HG03064 (cell line): ENCODE results near the gene RASSF3.
"Not testable (repeated sequence)": the region's sequence is repeated elsewhere in the genome, so short reads cannot be mapped to it uniquely, and the experiment has no call there.

Source experiments
- ATAC-seq: cut with Tn5 transposase; IDR thresholded peaks from one replicate; pipeline ENCODE4 v1.9.1; 2021; ENCODE audit warnings: low read depth; ENCODE audit not compliant: unreplicated experiment

The RASSF3 gene

DNA sequence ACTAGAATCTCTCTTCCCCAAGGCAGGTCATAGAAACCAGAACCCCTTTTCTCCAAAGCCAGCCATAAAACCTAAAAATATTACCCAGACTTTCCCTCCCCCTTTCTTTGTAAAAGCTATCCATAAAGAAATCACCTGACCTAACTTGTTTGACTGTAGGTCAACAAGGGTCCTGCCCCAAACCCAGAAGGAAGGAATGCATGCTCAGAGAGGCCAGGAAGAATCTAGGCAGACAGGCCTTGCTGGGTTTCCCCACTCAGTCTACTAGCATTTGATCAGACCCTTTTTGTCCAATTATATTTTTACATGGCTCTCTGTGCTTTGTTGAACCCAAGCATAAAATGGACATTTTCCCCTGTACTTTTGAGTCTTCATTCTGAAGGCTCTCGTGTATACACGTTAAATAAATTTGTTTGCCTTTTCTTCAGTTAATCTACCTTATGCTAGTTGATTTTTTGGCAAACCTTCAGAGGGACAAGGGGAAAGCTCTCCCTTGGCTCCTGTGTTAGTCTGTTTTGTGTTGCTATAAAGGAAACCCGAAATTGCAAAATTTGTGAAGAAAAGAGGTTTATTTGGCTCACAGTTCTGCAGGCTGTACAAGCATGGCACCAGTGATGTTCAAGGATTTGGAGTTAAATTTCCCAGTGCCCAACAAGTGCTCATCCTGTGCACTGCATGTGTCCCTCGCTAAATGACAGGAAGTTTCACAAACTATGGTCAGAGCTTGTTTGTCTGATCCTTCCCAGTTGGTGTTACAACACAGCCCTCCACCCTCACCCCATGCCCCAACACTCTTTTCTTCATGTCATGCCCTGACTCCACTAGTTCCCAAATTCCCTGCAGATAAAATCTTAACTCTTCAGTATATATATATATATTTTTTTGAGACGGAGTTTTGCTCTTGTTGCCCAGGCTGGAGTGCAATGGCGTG, 14.2 kb upstream of the RASSF3 start:
- no peak for ATAC-seq

DNA sequence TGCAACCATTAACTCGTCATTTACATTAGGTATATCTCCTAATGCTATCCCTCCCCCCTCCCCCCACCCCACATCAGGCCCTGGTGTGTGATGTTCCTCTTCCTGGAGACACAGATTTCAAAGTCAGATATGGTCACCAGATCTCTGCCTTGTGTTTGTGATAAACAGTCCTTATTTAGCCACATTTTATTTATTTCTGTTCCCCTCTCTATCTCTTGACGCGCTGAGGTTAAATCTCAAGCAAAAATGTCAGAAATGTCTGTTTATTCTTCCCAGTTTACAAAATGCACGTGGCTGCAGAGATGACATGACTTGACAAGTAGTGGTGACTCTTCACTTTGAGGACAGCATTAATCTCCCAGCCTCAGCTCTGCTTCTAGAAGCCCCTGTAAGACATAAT, 11.5 kb upstream of the RASSF3 start:
- no peak for ATAC-seq

DNA sequence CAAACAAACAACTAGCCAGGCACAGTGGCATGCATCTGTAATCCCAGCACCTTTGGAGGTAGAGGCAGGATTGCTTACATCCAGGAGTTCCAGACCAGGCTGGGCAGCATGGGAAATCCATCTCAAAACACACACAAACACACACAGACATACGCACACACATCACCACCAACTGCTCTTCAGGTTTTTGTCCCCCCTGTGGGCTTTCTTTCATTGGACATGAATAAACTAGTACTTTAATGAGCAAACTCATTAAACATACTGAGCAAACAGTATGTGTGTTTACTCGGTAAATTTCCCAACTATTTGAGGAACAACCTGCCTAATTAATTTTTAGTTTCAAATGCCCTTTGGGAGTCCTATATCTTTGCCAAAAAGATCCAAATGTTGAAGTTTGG, 10.1 kb upstream of the RASSF3 start:
- ATAC-seq: no peak

DNA sequence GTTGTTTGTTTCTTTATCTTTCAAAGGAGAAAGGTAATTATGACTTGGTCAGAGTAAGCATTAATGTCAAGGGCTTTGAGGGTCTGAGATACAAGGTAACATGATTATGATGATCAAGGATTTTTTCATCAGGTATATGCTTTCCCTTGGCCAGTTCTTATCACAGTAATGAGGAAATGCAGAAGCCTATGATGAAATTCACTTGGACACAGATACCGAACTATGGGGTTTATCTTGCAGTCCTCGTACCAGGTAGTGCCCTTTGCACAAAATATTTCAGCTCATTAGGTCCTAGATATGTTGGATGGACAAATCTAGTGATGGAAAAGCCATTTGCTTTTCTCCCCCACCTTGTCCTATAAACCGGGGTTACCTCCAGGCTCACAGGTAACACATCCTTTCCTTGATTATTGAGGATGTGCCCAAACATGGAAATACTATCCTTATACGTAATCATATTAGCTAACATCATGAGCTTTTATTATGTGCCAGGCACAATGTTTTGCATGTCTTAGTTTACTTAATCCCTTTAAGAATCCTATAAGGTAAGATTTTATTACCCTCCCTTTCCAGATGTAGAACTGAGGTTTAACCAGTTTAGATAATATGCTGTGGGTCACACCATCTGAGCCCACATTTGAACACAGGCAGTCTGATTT, 7.0 kb upstream of the RASSF3 start:
- ATAC-seq: no peak

DNA sequence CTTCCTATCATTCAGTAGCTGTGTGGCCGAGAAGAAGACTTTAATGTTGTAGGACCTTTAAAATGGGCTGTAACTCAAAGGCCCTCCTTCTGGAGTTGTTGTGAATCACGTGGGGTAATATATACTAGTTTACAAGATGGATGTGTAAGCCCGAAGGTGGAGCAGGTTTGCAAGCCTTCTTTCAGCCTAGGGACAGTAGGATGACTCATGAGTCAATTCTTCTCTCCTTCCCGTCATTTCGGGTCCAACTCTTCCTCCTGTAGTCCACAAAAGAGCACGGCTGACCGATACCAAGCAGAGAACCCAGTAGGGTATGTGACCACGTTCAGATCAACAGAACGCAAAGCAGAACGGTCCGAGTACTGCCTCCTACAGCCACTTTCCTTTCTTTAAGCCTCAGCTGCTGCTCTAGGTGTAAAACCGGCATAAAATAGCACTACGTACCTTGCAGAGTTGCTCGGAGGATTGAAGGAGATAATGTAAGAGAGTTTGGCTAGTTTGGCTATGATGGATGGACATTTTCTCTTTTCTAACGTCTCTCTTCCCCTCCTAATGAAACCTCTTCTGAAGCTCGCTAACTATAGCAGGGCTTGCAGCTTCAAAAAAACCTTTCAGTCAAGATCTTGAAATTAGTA, 1.3 kb upstream of the RASSF3 start:
- ATAC-seq: no peak

DNA sequence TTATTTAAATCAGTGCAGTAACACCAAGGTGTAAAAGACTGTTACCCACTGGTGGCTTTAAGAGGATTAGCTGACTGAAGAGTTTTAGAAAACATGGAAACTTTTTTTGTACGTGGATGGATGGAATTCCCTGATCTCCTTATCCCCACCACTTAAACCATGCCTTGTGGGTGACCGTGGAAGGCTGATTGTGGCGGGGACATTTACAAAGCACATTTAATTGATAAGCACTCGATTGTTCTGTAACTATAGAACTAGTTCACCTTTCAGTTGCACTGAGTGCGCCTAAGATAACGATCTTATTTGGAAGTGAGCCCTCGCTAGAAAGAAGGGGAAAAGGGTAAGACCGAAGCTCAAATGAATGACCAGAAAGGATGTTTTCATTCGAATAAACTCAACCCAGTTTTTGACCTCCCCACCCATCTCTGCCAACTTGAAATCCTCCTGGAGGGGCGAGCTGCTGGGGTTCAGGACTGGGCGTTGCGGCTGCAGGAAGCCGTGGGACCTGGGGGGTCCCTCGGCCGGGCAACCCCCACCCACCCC, 688 bp upstream of the RASSF3 start:
- ATAC-seq: no peak

DNA sequence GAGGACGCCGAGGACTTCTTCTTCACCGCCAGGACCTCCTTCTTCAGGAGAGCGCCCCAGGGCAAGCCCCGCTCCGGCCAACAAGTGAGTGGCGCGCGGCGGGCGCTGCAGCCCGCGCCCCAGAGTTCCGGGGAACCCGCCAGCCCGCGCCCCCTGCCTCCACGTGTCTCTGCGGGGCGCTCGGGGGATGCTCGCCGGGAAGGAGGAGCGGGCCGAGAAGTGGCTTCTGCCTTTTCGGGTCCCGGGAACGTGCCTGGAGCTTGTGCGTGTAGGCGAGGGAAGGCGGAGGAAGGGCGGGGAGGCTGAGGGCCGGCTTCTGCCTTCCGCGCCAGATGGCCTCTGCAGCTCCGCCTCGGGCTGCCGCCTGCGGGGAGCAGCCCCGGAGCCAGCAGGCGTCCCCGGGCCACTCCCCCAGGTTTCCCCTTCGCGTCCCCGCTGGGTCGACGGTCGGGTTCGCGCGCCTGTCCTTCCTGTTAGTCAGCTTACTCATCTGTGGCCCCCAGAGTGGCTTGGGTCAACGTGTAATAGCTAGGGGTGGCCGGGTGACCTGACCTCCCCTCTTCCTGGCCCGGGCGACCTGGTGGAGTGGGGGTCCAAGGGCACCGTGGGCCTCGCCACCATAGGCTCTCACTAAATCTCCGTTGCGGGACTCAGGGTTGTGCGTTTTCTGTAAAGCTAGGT, 505 bp downstream of the RASSF3 start:
- ATAC-seq: peak; percentile 52

DNA sequence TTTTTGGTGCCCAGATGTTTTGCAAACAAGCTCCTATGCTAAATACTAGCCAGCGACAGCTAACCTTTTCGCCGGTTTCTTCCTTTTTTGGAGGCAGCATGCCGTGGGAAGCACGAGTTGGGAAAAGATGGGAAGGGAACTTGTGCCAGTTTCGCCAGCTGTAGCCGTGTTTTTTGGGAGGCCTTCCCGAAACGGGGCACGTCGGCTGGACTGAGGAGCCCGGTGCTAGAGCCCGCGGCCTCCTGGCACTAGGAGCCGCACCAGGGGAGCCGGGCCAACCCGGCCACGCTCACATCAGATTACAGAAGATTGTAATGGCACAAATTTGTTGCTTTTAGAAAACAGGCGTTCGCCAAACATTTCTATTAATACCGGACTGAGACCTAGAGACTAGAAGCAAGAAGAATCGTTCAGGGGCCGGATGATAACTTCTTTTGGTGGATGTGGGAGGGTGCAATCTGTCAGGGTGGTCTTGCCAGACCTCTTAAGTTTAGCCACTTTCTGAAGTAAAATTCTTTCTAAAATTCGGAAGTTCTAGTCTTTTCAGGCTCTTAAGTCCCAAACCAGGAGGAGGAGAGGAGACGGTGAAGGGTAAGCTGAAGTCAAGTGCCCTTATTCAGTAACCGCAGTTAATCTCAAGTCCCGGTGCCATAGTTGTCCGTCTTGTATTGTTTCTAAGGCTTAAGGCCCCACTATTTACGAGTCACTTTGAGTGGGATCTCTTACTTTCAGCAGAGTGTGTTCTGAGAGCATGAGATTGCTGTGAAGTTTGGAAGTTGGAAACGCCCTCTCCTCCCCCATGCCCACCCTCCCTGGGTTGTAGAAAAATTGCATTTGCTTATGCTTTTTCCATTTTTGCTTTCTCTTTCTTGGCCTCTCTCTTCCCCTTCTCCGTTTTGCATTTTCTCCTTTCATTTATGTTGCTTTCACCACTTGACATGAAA, 1.3 kb downstream of the RASSF3 start:
- ATAC-seq: no peak

DNA sequence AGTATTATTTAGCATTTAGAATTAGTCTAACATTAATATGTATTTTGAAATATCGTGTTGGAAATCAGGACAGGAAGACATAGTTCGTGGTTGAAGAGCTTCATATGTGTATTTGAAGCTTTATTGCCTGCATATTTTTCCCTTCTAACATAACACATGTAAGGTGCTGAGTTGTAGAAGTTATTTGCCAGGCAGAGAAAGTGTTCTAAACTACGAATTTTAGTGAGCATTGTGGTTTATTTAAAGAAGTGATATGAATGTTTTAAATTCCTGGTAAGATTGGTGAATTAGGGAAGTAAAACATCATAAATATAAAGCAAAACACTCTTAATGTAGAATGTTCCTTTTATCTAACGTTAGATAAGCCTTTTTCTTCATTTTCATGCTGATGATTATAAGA, 2.5 kb downstream of the RASSF3 start:
- ATAC-seq: no peak

DNA sequence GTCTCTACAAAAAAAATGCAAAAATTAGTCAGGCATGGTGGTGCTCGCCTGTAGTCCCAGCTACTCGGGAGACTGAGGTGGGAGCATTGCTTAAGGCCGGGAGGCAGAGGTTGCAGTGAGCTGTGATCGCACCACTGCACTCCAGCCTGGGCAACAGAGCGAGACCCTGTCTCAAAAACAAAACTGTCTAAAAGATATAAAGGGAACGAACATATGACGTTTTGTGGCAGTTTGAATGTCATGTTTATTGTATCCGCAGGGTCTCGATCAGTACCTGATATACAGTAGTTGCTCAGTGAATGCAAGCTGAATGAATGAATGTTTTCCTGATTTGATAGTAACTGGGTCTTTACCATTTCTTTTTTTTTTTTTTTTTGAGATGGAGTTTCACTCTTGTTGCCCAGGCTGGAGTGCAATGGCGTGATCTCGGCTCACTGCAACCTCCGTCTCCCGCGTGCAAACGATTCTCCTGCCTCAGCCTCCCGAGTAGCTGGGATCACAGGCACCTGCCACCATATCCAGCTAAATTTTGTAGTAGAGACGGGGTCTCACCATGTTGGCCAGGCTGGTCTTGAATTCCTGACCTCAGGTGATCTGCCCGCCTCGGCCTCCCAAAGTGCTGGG, 3.6 kb downstream of the RASSF3 start:
- not testable (repeated sequence) for ATAC-seq

DNA sequence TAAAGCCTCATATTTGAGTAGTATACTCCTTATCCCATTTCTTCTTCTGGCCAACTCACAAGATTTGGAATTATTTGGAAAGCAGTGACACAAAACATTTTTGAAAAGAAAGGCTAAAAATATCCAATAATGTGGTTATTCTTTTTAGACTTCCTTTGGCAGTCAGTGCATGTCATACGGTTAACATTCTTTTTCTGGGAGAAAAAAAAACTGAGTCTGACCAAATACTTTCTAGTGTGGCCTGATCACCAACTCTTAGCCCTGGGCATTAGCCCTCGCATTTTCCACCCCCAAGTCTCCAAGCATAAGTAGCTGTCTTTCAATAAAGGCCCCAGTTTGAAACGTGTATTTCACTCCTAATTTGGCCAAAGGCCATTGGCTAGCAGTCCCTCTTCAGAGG, 5.9 kb downstream of the RASSF3 start:
- no peak for ATAC-seq

DNA sequence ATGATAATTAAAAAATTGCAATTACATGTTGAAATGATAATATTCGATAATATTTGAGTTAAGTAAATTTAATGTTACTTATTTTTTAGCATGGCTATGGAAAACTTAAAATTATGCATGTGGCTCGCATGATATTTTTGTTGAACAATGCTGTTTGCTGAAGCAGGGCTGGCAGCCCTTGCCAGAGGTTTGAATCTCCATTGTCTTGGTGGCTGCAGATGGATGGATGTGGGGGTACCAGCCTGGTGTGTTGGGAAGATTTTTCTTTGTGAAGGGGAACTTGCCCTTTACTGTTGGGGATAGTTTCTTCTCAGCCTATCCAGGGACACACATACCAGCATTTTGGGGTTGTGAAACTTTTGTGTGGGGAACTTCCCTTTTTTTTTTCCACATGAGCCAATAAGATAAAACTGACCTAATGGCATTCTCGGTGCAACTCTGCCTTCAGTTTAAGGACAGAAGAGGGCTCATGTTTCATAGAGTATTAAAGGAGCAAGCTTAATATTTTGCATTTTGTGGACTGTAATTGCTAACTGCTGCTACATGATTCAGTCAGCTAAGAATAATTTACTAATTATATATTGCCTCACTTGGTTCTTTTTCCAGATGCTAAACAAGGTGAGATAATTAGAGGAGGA, 8.8 kb downstream of the RASSF3 start:
- ATAC-seq: peak; percentile 43

DNA sequence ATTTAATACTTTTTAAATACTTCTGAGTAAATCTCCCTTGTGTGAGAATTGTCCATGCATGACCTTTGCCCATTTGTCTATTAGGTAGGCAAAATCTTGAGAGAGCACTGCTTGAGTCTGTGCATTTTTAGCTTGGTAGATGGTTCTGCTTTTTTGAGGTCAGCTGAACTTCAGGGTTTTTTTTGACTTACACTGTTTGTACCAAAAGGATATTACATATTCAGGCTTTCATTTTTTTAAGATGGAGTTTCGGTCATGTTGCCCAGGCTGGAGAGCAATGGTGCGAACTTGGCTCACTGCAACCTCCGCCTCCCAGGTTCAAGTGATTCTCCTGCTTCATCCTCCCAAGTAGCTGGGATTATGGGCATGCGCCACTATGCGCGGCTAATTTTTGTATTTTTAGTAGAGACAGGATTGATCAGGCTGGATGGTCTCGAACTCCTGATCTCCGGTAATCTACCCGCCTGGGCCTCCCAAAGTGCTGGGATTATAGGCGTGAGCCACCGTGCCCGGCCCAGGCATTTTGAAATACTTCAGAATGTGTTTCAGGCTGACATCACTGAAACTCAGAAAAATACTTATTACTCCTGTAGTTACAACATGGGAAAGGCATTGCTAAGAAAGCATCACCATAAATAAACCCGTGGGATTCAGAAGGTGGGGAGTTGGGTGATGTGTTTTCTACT, 11.1 kb downstream of the RASSF3 start:
- peak; percentile 58 for ATAC-seq

DNA sequence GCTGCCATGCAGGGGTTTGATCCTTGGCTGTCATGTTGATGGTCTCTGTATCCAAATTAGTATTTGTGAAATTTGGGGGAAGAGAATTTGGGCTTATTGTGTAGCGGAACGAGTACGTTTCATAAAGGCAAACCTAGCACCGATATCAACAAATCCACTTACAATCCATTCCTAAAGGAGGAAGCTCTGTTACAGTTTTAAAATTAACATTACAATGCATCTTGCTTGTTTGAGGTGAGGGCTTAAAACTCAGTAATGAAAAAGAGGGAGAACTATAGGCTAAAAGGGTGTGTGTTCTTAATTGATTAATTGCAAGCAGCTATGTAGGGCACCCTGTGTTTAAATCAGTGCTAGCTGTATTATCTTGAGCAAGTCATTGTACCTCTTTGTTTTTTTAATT, 13.7 kb downstream of the RASSF3 start:
- ATAC-seq: no peak

DNA sequence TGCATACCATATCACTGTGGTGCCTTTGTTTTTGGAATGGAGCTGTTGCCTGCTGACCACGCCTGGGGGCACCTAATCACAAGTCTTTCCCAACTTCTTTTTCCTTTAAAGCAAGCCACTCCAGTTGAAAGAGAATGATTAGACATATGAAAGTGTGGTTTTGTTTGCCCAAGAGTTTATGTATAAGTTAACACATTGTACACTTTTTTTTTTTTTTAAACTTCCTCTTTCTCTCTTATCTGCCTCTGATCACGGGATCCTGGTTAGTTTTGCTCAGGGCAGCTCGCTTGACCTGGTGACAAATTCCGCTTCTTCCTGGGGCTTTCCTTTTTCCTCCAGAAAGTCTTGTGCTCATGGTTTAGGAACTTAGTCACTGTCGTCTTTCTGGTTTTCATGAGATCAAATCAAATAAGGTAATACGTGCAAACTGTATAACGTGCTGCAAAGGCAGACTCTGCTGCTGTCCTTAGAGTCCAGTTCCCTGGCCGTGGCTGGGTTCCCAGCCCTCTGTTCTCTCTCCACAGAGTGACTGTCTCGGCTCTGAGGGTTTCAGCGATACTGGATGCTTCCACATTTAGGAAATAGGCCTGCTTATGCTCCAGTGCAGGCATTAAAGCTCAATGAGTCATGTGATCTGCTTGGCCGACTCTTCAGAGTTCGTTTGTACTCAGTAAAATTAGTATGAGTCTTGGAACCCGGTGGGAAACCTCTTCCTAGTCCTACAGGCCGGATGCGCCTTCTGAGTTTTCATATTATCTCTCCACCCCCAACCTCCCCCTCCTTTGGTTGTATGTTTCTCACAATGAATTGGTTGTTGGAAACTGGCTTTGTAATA, 15.2 kb downstream of the RASSF3 start:
- ATAC-seq: peak; percentile 45

DNA sequence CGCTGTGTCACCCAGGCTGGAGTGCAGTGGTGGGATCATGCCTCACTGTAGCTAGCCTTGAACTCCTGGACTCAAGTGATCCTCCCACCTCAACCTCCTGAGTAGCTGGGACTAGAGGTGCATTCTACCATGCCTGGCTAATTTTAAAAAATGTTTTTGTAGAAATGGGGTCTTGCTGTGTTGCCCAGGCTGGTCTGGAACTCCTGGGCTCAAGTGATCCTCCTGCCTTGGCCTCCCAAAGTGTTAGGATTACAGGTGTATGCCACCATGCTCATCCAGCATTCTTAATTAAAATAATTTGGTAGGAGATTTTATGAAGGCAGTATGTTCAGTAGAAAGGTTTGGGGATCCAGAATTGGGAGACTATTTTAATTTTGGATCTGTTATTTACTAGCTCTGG, 16.3 kb downstream of the RASSF3 start:
- ATAC-seq: not testable (repeated sequence)

DNA sequence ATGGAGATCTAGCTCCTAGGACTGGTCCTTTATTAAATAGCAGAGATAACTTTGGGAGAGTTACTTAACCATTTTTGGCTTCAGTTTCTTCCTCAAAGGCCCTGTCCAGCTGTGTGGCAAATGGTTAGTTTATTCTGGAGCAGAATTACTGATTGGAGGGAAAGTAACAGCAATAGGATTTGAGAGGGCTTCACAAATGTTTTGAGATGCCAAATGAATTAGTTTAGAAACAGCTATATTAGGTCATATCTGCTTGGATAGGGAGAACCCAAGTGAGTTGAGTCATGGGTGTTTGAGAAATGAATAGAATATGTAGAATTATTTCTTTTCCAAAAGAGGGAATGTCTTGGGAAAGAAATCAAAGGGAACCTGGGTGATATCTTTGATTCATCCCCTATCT, 17.5 kb downstream of the RASSF3 start:
- ATAC-seq: no peak
